KOPT-K1 (cell line): ENCODE measurements around the gene TAS2R5.

Experiments used
- H3K27ac ChIP-seq: fragments of 200-600 bp; sonication (generic); 2 replicates; pipeline ENCODE4 v1.5.1; 2016; ENCODE audit warnings: antibody characterized with exemption, mild to moderate bottlenecking, low read depth, low read length; ENCODE audit not compliant: poor library complexity, severe bottlenecking
- H3K36me3 ChIP-seq: fragments of 200-600 bp; sonication (generic); 2 replicates; pipeline ENCODE4 v1.5.1; 2017; ENCODE audit warnings: antibody characterized with exemption, mild to moderate bottlenecking, low read length, moderate library complexity; ENCODE audit not compliant: insufficient read depth
- H3K9me3 ChIP-seq: fragments of 200-600 bp; sonication (generic); 2 replicates; pipeline ENCODE4 v1.5.1; 2017; ENCODE audit warnings: antibody characterized with exemption, low read length, mild to moderate bottlenecking; ENCODE audit not compliant: insufficient read depth, poor library complexity, severe bottlenecking

The TAS2R5 gene

DNA sequence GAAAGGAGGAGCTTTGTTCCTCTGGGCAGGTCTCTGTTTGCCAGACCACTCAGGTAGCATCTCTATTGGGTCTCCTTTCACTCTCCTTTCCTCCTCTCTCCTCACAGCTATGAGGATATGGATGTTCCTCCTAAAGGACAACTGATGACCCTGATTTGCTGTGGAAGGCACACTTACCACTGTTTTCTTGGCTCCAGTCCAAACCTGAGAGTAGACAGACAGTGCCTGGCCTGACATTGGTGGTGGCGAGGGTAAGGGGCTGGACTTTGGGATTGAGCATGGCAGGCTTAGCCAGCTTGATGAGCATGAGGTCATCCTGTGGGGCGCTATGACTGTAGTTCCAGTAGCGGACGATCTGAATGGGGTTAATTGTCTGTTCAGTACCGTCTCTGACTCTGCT is 47.7 kb downstream of the TAS2R5 start:
- Histone ChIP-seq H3K27ac (no peak overlapping the region), H3K9me3 (no peaks in the 10 kb centered on the region), H3K36me3 (no peaks in the 10 kb centered on the region)

DNA sequence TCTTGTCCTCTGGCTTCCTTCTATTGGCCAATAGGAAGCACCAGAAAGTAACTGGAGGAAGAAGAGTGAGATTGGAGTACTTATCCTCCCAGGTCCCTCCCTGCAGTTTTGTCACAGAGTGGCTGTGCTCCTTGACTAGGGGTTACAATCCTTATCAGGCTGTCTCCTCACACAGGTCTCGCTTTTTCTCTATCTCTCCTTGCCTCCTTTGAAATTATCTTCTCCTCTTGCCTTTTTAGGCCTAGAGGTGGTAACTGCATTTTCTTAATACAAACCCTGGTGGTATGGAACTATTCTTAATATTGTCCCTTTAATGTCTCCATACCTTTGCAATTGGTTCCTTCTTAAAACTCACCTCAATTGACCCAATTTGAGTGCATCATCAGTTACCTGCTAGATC is 48.6 kb downstream of the TAS2R5 start:
- Histone ChIP-seq H3K9me3 (no peaks in the 10 kb centered on the region), H3K27ac (no peak overlapping the region), H3K36me3 (no peaks in the 10 kb centered on the region)

DNA sequence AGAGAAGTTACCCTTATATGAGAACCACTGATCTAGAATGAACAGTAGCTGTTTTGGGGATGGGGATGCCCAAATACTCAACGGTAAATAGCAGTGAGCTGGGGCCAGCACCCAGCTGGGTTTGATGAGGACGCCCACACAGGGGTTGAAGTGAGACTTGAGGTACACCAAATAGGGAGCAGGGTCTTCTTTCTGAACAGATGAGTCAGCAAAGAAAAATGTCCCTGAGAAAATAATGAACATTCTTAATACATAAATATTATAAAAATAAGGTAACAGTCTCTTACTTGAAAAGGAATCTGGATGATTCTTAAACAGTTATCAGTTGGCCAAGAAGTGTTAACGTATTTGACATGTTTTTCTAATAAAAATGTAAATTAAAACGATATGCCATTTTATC is 49.2 kb downstream of the TAS2R5 start:
- H3K27ac ChIP-seq, result no peak overlapping the region

DNA sequence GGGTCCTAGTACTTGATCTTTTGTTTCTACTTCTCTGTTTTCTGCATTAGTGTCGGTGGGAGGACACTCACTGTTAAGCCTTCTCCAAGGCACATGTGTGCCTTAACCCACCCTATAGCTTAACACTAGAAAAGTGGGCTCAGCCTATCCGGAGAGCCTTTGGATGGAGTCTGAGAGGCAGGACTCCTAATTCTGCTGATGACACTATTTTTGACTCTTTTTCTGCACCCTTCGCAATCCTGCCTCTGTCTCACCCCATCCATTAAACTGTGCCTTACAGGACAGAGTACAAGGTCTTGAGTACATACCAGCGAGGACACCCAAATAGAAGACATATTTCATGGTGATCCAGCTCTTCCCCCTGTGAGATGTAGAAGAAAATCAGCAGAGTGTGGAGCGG is 50.7 kb downstream of the TAS2R5 start:
- no peaks in the 10 kb centered on the region for H3K36me3 ChIP-seq

More for the DNA sequence above, 49.2 kb downstream of the TAS2R5 start:
- Histone ChIP-seq H3K9me3 (no peaks in the 10 kb centered on the region), H3K36me3 (no peaks in the 10 kb centered on the region)

More for the DNA sequence above, 50.7 kb downstream of the TAS2R5 start:
- H3K27ac ChIP-seq, result no peak overlapping the region
- H3K9me3 ChIP-seq, result no peaks in the 10 kb centered on the region
